GM23338 (cell line): ENCODE results near the gene CUX1. TPM values are rescaled to one million over a fixed set of nuclear protein-coding genes. Genes with fewer than 3 reads are reported as not detected.

Experiments used
- ATAC-seq: fragments of 200-7000 bp; cut with Tn5 transposase; 3 replicates; pipeline ENCODE4 v1.9.1; 2020
- DNase-seq: peaks from one replicate; pipeline ENCODE4 v3.0.0-alpha.2; 2015; ENCODE audit warnings: low spot score
- H2AFZ ChIP-seq: fragments of 200-600 bp; sonication (generic); 2 replicates; pipeline ENCODE4 v1.8.0; 2016; ENCODE audit warnings: antibody characterized with exemption, mild to moderate bottlenecking, moderate library complexity
- H3F3A ChIP-seq: fragments of 200-600 bp; sonication (generic); replicated peaks from 2 replicates; pipeline ENCODE4 v1.8.0; 2017; ENCODE audit warnings: antibody characterized with exemption, mixed run types, low read depth
- H3K27ac ChIP-seq: fragments of 200-600 bp; sonication (generic); 2 replicates; pipeline ENCODE4 v1.6.1; 2016; ENCODE audit warnings: low read depth
- H3K27me3 ChIP-seq: fragments of 200-600 bp; sonication (generic); 2 replicates; pipeline ENCODE4 v1.8.0; 2016; ENCODE audit warnings: mild to moderate bottlenecking, mixed run types, moderate library complexity; ENCODE audit not compliant: insufficient read depth
- H3K36me3 ChIP-seq: fragments of 200-600 bp; sonication (generic); 2 replicates; pipeline ENCODE4 v1.8.0; 2016; ENCODE audit warnings: mild to moderate bottlenecking; ENCODE audit not compliant: insufficient read depth
- H3K4me1 ChIP-seq: fragments of 200-600 bp; sonication (generic); 2 replicates; pipeline ENCODE4 v1.8.0; 2016; ENCODE audit warnings: mild to moderate bottlenecking, moderate library complexity; ENCODE audit not compliant: insufficient read depth
- H3K4me2 ChIP-seq: fragments of 200-600 bp; sonication (generic); 2 replicates; pipeline ENCODE4 v1.7.1; 2017; ENCODE audit warnings: mixed run types
- H3K4me3 ChIP-seq: fragments of 200-600 bp; sonication (generic); 2 replicates; pipeline ENCODE4 v1.6.1; 2016; ENCODE audit warnings: mixed run types
- H3K79me2 ChIP-seq: fragments of 200-600 bp; sonication (generic); replicated peaks from 2 replicates; pipeline ENCODE4 v1.8.0; 2017; ENCODE audit warnings: mild to moderate bottlenecking; ENCODE audit not compliant: insufficient read depth
- H3K9me2 ChIP-seq: fragments of 200-600 bp; sonication (generic); 2 replicates; pipeline ENCODE4 v1.8.0; 2017; ENCODE audit not compliant: insufficient read depth
- H4K20me1 ChIP-seq: fragments of 200-600 bp; sonication (generic); replicated peaks from 2 replicates; pipeline ENCODE4 v1.8.0; 2017; ENCODE audit warnings: mild to moderate bottlenecking; ENCODE audit not compliant: insufficient read depth
- H3K27ac Mint-ChIP-seq: 2 replicates; pipeline ENCODE4 v1.8.0; 2020; ENCODE audit warnings: inconsistent platforms, mild to moderate bottlenecking, moderate library complexity, mixed read lengths
- H3K27me3 Mint-ChIP-seq: 3 replicates; pipeline ENCODE4 v1.8.0; 2022; ENCODE audit warnings: low read depth, mild to moderate bottlenecking, moderate library complexity, mixed read lengths, inconsistent platforms; ENCODE audit not compliant: insufficient read depth, poor library complexity
- H3K36me3 Mint-ChIP-seq: 3 replicates; pipeline ENCODE4 v1.8.0; 2021; ENCODE audit warnings: low read depth, mild to moderate bottlenecking, inconsistent platforms, moderate library complexity, mixed read lengths
- H3K4me1 Mint-ChIP-seq: 3 replicates; pipeline ENCODE4 v1.8.0; 2020; ENCODE audit warnings: mild to moderate bottlenecking, inconsistent platforms, mixed read lengths
- H3K4me3 Mint-ChIP-seq: 3 replicates; pipeline ENCODE4 v1.8.0; 2021; ENCODE audit warnings: moderate library complexity, mild to moderate bottlenecking, inconsistent platforms, mixed read lengths
- H3K9me3 Mint-ChIP-seq: 3 replicates; pipeline ENCODE4 v1.8.0; 2020; ENCODE audit warnings: moderate library complexity, mild to moderate bottlenecking, inconsistent platforms, mixed read lengths
- CREB1 ChIP-seq: fragments of 250-450 bp; sonication (Bioruptor Pico); IDR thresholded peaks from 2 replicates; pipeline ENCODE4 v1.5.0; 2020; ENCODE audit warnings: low read depth, mild to moderate bottlenecking, moderate library complexity
- ETS1 ChIP-seq: IDR thresholded peaks from 2 replicates; pipeline ENCODE4 v1.6.1; 2016; ENCODE audit warnings: antibody characterized with exemption
- EZH2phosphoT487 ChIP-seq: fragments of 200-600 bp; sonication (generic); IDR thresholded peaks from one replicate; pipeline ENCODE4 v1.8.1; 2018; ENCODE audit warnings: antibody characterized with exemption; ENCODE audit not compliant: unreplicated experiment
- NANOG ChIP-seq: IDR thresholded peaks from 2 replicates; pipeline ENCODE4 v1.6.1; 2016; ENCODE audit warnings: antibody characterized with exemption, borderline replicate concordance
- REST ChIP-seq: IDR thresholded peaks from one replicate; pipeline ENCODE4 v1.6.1; 2018; ENCODE audit warnings: antibody characterized with exemption; ENCODE audit not compliant: unreplicated experiment
- ZNF114 ChIP-seq: fragments of 250-450 bp; sonication (Bioruptor Pico); IDR thresholded peaks from 2 replicates; pipeline ENCODE4 v1.5.0; 2020; ENCODE audit warnings: mild to moderate bottlenecking, moderate library complexity
- ZNF462 ChIP-seq: fragments of 250-450 bp; sonication (Bioruptor Pico); IDR thresholded peaks from 2 replicates; pipeline ENCODE4 v1.5.0; 2020; ENCODE audit warnings: mild to moderate bottlenecking, moderate library complexity
- polyA plus RNA-seq: library from polyadenylated mRNA; unstranded; fragments of >200 nt; fragmentation: Nextera tagmentation; extraction: Ambion mirVana; gene quantifications from 2 replicates; pipeline ENCODE4 v1.2.1, GENCODE V29; 2016
- total RNA-seq: library from RNA; depleted of rRNA; stranded (reverse); fragments of >200 nt; shearing (Covaris generic); gene quantifications from 2 replicates; pipeline ENCODE4 v1.2.3, GENCODE V29; 2014

Gene CUX1
- total and polyA plus RNA-seq, 2 experiments from 2014 or later = 49.9 to 64.0 TPM

- Mint-ChIP-seq H3K4me1 (peaks cover 27% of the 10 kb centered on the region), H3K27me3 (peaks cover 17% of the 10 kb centered on the region), H3K4me3 (no peak overlapping the region), H3K9me3 (no peaks in the 10 kb centered on the region), H3K27ac (peak overlapping the region; percentile 70; the same call in 1 of the 2 replicates), H3K36me3 (peaks cover 41% of the 10 kb centered on the region)
- Histone ChIP-seq H3K4me2 (no peak overlapping the region), H3K4me3 (no peak overlapping the region), H3K4me1 (peaks cover 19% of the 10 kb centered on the region), H4K20me1 (peaks cover 27% of the 10 kb centered on the region), H3K9me2 (no peaks in the 10 kb centered on the region), H2AFZ (no peak overlapping the region), H3K79me2 (peaks cover 97% of the 10 kb centered on the region), H3K27ac (no peak overlapping the region), H3K36me3 (peaks cover 4% of the 10 kb centered on the region), H3K27me3 (no peaks in the 10 kb centered on the region), H3F3A (no peaks in the 10 kb centered on the region)
- no peak for TF ChIP-seq ZNF462 (CRISPR knock-in tag)
- no peak for TF ChIP-seq REST
- no peak for TF ChIP-seq EZH2phosphoT487
- no peak for TF ChIP-seq ETS1
- TF ChIP-seq CREB1 (CRISPR knock-in tag) = no peak
- no peak for TF ChIP-seq NANOG
- TF ChIP-seq ZNF114 (CRISPR knock-in tag) = no peak
- ATAC-seq (no peak), DNase-seq (no peak)
Measured at GRCh38 chr7:101919363-101920115, 102.1 kb downstream of the CUX1 start.
